ENCODE data around the gene TACC3. TPM values are rescaled to one million over a fixed set of nuclear protein-coding genes. Genes with fewer than 3 reads are reported as not detected.

TACC3 gene
- total RNA-seq, 2 donors from 2014 or later, result 20.6 to 99.7 TPM

GRCh38 chr4:1763550-1764080 is 42.3 kb downstream of the TACC3 start:
- Histone ChIP-seq H3K27ac (no peak overlapping the region), H3K27me3 (peaks cover 44% of the 10 kb centered on the region), H3K9ac (ENCODE audit: low read depth in 2 of 2, low read length in 2 of 2) (peak overlapping the region in 1 of 2 donors; percentile 12), H3K4me3 (no peak overlapping the region), H3K36me3 (no peaks in the 10 kb centered on the region), H3K9me3 (no peaks in the 10 kb centered on the region), H3K4me1 (peaks cover 4% of the 10 kb centered on the region)
- DNase-seq, result peak; percentile 39
- intact Hi-C loops (cut with DNase I), result no loop called here
- no peak for TF ChIP-seq CTCF (IDR thresholded peaks at IDR 0.05)

DNA sequence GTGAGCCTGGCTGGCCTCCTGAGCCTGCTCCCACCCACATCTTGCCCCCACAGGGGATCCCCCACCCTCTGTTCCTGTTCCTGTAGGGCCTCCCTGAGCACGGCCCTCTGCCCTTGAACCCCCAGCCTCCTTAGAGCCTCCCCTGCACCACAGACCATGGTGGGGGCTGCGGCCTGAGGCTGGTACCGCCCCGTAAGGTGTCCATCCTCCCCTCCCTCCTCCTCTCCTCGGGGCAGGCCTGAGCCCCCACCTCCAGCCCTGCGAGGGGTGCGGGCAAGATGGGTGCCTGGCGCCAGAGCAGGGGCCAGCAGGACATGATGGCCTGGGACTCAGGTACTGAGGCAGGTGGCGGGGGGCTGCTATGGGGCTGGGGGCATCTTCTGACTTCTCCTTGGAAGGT is 43.3 kb downstream of the TACC3 start:
- intact Hi-C loops (cut with DNase I), result no loop called here
- no peak overlapping the region for H3K27ac ChIP-seq
- no peak overlapping the region for H3K9ac ChIP-seq (ENCODE audit: low read depth in 2 of 2, low read length in 2 of 2)
- peaks cover 50% of the 10 kb centered on the region for H3K27me3 ChIP-seq
- H3K36me3 ChIP-seq, result no peaks in the 10 kb centered on the region
- H3K4me1 ChIP-seq, result peaks cover 4% of the 10 kb centered on the region
- H3K9me3 ChIP-seq, result no peaks in the 10 kb centered on the region
- no peak for TF ChIP-seq CTCF (IDR thresholded peaks at IDR 0.05)
- H3K4me3 ChIP-seq, result no peak overlapping the region
- no peak for DNase-seq

DNA sequence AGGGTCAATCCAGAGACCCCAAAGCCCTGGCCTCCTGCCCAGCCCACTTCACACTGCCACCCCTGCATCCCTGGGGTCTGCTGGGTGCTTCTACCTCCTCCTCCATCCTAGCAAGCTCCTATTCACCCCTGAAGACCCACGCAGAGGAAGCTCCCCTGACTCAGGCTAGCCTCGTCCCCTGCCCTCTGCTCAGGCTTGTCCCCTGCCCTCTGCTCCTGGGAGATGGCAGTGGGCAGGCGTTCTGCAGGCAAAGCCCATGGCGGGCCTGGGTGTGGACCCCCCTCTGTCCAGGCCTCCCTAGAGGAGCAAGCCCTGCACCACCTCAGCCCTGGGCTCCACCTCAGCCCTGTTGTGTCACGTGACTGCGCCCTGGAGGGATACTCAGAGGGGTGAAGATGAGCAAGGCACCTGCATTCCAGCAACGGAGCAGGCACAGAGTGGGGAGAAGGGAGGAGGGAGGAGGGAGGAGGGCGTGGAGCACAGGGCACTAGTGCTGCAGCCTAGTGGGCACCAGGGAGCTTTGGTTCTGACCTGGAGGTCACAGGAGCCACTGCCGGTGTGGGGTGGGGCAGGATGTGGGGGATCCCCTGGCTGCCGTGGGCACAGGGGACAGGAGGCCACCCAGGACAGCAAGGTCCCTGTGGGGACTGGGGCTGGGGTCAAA is 44.2 kb downstream of the TACC3 start:
- H3K4me3 ChIP-seq, result no peak overlapping the region
- no peaks in the 10 kb centered on the region for H3K36me3 ChIP-seq
- intact Hi-C loops (cut with DNase I), result no loop called here
- H3K9me3 ChIP-seq, result no peaks in the 10 kb centered on the region
- TF ChIP-seq CTCF (IDR thresholded peaks at IDR 0.05), result no peak
- H3K4me1 ChIP-seq, result peaks cover 4% of the 10 kb centered on the region
- no peak overlapping the region for H3K9ac ChIP-seq (ENCODE audit: low read depth in 2 of 2, low read length in 2 of 2)
- peaks cover 55% of the 10 kb centered on the region for H3K27me3 ChIP-seq
- no peak for DNase-seq
- H3K27ac ChIP-seq, result no peak overlapping the region

- peak overlapping the region; percentile 15 for H3K4me3 ChIP-seq
- H3K4me1 ChIP-seq, result peaks cover 4% of the 10 kb centered on the region
- H3K36me3 ChIP-seq, result no peaks in the 10 kb centered on the region
- no peak for DNase-seq
- peaks cover 58% of the 10 kb centered on the region for H3K27me3 ChIP-seq
- H3K9me3 ChIP-seq, result no peaks in the 10 kb centered on the region
- no peak for TF ChIP-seq CTCF (IDR thresholded peaks at IDR 0.05)
- no peak overlapping the region for H3K9ac ChIP-seq (ENCODE audit: low read depth in 2 of 2, low read length in 2 of 2)
- no peak overlapping the region for H3K27ac ChIP-seq
- intact Hi-C loops (cut with DNase I), result no loop called here
Observed at GRCh38 chr4:1766106-1767060, 45.1 kb downstream of the TACC3 start.

DNA sequence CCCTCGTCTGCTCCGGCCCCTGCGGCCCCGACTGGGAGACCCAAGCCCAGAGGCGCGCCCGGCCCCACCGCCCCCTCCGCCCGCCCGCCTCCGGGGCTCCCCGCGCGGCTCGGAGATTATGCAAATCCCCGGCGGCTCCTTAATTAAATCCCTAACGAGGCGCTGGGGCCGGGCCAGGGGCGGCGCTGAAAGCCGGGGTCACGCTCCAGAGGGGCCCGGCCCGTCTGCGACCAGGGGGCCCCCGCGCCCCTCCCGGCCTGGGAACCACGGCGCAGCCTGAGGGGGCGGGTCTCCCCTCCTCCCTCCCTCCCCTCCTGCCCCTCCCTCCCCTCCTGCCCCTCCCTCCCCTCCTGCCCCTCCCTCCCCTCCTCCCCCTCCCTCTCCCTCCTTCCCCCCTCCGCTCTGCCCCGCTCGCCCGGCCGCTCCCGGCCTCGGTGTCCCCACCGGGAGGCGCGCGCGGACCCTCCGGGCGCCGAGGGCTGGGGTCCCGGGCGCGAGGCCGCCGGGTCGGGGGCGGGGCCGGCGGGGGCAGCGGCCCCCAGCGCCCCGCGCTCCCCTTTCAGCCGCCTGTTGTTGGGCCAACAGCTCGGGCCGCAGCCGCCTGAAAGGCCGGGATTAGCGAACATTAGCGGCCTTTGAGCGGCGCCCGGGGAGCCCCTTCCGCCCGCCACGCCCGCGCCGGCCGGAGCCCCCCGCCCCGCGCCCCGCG is 45.9 kb downstream of the TACC3 start:
- H3K27ac ChIP-seq, result no peak overlapping the region
- H3K27me3 ChIP-seq, result peaks cover 57% of the 10 kb centered on the region
- peak overlapping the region; percentile 15 for H3K4me3 ChIP-seq
- H3K9me3 ChIP-seq, result no peaks in the 10 kb centered on the region
- no peaks in the 10 kb centered on the region for H3K36me3 ChIP-seq
- H3K4me1 ChIP-seq, result peaks cover 4% of the 10 kb centered on the region
- no peak for DNase-seq
- TF ChIP-seq CTCF (IDR thresholded peaks at IDR 0.05), result no peak
- intact Hi-C loops (cut with DNase I), result no loop called here
- H3K9ac ChIP-seq (ENCODE audit: low read depth in 2 of 2, low read length in 2 of 2), result no peak overlapping the region
